Memory B cell (primary cell): ENCODE results near the gene MBLAC1.
"Not testable (repeated sequence)": the region's sequence is repeated elsewhere in the genome, so short reads cannot be mapped to it uniquely, and the experiment has no call there.

ENCODE experiments used
- ATAC-seq: fragments of 150-1000 bp; cut with Tn5 transposase; 2 replicates; pipeline ENCODE4 v1.10.0; 2021; ENCODE audit warnings: low read depth, mild to moderate bottlenecking, moderate library complexity
- DNase-seq, 2 donors: peaks; one replicate each; pipeline ENCODE4 v3.0.0; 2022; ENCODE audit warnings: low spot score in 2 of 2
- H3K27ac Mint-ChIP-seq: one replicate; pipeline ENCODE4 v1.8.0; 2022; ENCODE audit warnings: mild to moderate bottlenecking, moderate library complexity, mixed read lengths
- H3K27me3 Mint-ChIP-seq: one replicate; pipeline ENCODE4 v1.8.0; 2022; ENCODE audit warnings: mixed read lengths
- H3K36me3 Mint-ChIP-seq: one replicate; pipeline ENCODE4 v1.8.0; 2022; ENCODE audit warnings: mild to moderate bottlenecking, mixed read lengths
- H3K4me1 Mint-ChIP-seq: one replicate; pipeline ENCODE4 v1.8.0; 2022; ENCODE audit warnings: mixed read lengths
- H3K4me3 Mint-ChIP-seq: one replicate; pipeline ENCODE4 v1.8.0; 2022; ENCODE audit warnings: mild to moderate bottlenecking, moderate library complexity, mixed read lengths
- H3K9me3 Mint-ChIP-seq: one replicate; pipeline ENCODE4 v1.8.0; 2022; ENCODE audit warnings: mixed read lengths

Gene MBLAC1

GRCh38 chr7:100122568-100122967 is 4.2 kb upstream of the MBLAC1 start:
- Mint-ChIP-seq H3K27ac (no peak overlapping the region), H3K27me3 (no peaks in the 10 kb centered on the region), H3K4me1 (peaks cover 28% of the 10 kb centered on the region), H3K36me3 (peaks cover 3% of the 10 kb centered on the region), H3K9me3 (no peaks in the 10 kb centered on the region), H3K4me3 (no peak overlapping the region)
- no peak for DNase-seq
- no peak for ATAC-seq

- Mint-ChIP-seq H3K27ac (peak overlapping the region; percentile 46), H3K9me3 (no peaks in the 10 kb centered on the region), H3K36me3 (peaks cover 3% of the 10 kb centered on the region), H3K4me3 (peak overlapping the region; percentile 45), H3K27me3 (no peaks in the 10 kb centered on the region), H3K4me1 (peaks cover 26% of the 10 kb centered on the region)
- no peak for DNase-seq
- no peak for ATAC-seq
These were observed 2.2 kb upstream of the MBLAC1 start for GRCh38 chr7:100124301-100125230.

DNA sequence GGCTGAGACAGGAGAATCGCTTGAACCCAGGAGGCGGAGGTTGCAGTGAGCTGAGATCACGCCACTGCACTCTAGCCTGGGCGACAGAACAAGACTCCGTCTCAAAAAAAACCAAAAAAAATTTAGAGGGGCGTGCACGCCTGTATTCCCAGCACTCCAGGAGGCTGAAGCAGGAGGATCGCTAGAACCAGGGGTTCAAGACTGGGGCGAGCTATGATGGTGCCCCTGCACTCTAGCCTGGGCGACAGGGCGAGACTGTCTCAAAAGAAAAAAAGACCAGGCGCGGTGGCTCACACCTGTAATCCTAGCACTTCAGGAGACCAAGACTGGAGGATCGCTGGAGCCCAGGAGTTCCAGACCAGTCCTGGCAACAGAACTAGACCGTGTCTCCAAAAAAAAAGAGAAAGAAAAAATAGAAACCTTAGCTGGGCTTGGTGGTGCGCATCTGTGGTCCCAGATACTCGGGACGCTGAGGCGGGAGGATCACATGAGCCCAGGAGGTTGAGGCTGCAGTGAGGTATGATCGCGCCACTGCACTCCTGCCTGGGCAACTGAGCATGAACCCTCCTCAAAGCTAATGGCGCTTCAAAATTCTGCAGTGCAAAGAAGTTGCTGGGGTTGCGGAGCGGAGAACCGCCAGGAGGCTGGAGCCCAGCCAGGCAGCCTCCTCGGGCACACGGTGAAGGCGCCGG is 382 bp upstream of the MBLAC1 start:
- H3K36me3 Mint-ChIP-seq = peaks cover 3% of the 10 kb centered on the region
- DNase-seq = no peak
- peaks cover 20% of the 10 kb centered on the region for H3K4me1 Mint-ChIP-seq

GRCh38 chr7:100127866-100128636 is 1.3 kb downstream of the MBLAC1 start:
- Mint-ChIP-seq H3K4me3 (peak overlapping the region; percentile 100), H3K36me3 (no peaks in the 10 kb centered on the region), H3K4me1 (peaks cover 21% of the 10 kb centered on the region), H3K27ac (no peak overlapping the region), H3K9me3 (no peaks in the 10 kb centered on the region), H3K27me3 (no peaks in the 10 kb centered on the region)
- no peak for ATAC-seq
- DNase-seq = peak in 1 of 2 donors; percentile 59

More for the DNA sequence above, 382 bp upstream of the MBLAC1 start:
- H3K4me3 Mint-ChIP-seq = peak overlapping the region; percentile 100
- H3K27me3 Mint-ChIP-seq = no peaks in the 10 kb centered on the region
- H3K27ac Mint-ChIP-seq = peak overlapping the region; percentile 99
- ATAC-seq = no peak
- H3K9me3 Mint-ChIP-seq = no peaks in the 10 kb centered on the region

DNA sequence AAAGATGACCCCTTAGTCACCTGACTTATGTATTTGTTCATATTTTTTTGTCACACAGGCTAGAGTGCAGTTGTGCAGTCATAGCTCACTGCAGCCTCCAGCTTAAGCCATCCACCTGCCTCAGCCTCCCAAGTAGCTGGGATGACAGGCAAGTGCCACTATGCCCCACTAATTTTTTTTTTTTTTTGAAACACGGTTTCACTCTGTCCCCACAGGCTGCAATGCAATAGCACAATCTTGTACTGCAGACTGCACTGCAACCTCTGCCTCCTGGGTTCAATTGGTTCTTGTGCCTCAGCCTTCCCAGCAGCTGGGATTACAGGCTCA is 1.8 kb downstream of the MBLAC1 start:
- peak overlapping the region; percentile 27 for H3K4me3 Mint-ChIP-seq
- ATAC-seq (no peak), DNase-seq (no peak)
- no peaks in the 10 kb centered on the region for H3K36me3 Mint-ChIP-seq
- H3K27ac Mint-ChIP-seq = no peak overlapping the region
- peaks cover 21% of the 10 kb centered on the region for H3K4me1 Mint-ChIP-seq
- no peaks in the 10 kb centered on the region for H3K27me3 Mint-ChIP-seq
- no peaks in the 10 kb centered on the region for H3K9me3 Mint-ChIP-seq

DNA sequence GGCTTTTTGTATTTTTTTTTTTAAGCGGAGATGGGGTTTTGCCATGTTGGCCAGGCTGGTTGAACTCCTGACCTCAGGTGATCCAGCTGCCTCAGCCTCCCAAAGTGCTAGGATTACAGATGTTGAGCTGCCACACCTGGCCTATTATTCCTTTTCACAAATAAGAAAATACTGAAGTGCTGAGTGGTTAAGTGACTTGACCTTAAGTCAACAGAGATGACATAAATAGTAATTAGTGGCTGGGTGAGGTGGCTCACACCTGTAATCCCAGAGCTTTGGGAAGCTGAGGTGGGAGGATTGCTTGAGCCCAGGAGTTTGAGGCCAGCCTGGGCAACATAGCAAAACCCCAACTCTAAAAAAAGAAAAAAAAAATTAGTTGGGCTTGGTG is 3.4 kb downstream of the MBLAC1 start:
- H3K4me3 Mint-ChIP-seq = not testable (repeated sequence)

DNA sequence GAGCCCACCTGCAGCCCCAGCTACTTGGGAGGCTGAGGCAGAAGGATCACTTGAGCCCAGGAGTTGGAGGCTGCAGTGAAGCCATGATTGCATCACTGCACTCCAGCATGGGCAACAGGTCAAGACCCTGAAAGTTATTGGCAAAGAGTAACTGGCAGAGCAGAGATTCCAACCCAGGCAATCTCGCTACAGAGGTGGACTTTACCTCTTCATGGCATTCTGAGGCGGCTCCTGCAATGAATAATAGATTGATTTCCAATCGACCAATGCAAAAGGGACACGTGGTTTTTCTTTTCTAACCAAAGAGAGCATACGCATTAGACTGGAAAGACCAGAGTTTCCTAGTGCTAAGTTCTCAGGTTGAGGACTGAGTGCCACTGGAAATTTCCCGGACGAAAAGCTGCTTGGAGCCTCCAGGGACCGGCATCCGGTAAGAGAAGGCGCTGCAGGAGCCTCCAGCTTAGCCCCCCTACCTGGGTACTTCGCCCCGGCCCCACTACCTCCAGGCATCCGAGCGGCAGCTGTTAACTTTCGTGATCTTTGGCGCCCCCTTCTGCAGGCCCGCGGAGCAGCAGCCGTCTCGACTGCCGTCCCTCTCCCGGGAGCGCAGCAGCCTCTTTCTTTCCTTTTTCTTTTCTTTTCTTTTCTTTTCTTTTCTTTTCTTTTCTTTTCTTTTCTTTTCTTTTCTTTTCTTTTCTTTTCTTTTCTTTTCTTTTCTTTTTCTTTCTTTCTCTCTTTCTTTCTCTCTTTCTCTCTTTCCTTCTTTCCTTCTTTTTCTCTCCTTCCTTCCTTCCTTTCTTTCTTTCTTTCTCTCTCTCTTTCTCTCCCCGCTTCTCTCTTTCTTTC is 4.1 kb downstream of the MBLAC1 start:
- H3K27ac Mint-ChIP-seq = no peak overlapping the region
- DNase-seq = peak; percentile 82 to 88
- no peaks in the 10 kb centered on the region for H3K9me3 Mint-ChIP-seq
- H3K36me3 Mint-ChIP-seq = no peaks in the 10 kb centered on the region
- no peaks in the 10 kb centered on the region for H3K27me3 Mint-ChIP-seq
- ATAC-seq = no peak
- H3K4me1 Mint-ChIP-seq = peaks cover 15% of the 10 kb centered on the region
- no peak overlapping the region for H3K4me3 Mint-ChIP-seq

More for the DNA sequence above, 3.4 kb downstream of the MBLAC1 start:
- H3K27me3 Mint-ChIP-seq, H3K9me3 Mint-ChIP-seq, ATAC-seq, DNase-seq, H3K36me3 Mint-ChIP-seq, H3K27ac Mint-ChIP-seq: not testable (repeated sequence)
- H3K4me1 Mint-ChIP-seq = peaks cover 15% of the 10 kb centered on the region

- Mint-ChIP-seq H3K36me3 (no peaks in the 10 kb centered on the region), H3K4me1 (peaks cover 13% of the 10 kb centered on the region), H3K27ac (peak overlapping the region; percentile 19), H3K4me3 (no peak overlapping the region), H3K27me3 (no peaks in the 10 kb centered on the region), H3K9me3 (no peaks in the 10 kb centered on the region)
- ATAC-seq (no peak), DNase-seq (no peak)
These were observed 5.4 kb downstream of the MBLAC1 start for GRCh38 chr7:100132126-100132525.

DNA sequence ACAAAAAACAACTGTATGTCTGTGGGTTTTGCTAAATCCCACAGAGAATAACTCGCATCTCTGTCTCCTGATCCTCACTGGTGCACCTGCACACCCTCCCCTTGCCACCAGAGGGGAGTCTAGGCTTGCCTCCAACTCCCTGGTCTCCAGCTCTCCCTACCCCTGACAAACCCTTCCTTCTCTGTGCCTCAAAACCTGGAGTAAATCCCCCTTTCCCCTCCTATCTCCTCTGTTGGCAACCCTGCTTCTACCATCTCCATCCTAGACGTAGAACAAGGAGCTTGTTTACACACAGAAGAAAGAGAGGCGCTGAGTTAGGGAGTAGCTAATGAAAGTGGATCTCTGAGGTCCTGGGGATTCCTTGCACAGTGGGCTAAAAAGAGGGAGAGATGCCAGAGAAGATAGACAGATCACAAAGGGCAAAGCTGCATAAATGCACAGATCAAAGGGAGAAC is 6.0 kb downstream of the MBLAC1 start:
- ATAC-seq (peak; percentile 85), DNase-seq (peak; percentile 55 to 63)
- peaks cover 15% of the 10 kb centered on the region for H3K4me1 Mint-ChIP-seq
- H3K36me3 Mint-ChIP-seq = no peaks in the 10 kb centered on the region
- H3K27ac Mint-ChIP-seq = no peak overlapping the region
- no peaks in the 10 kb centered on the region for H3K9me3 Mint-ChIP-seq
- no peaks in the 10 kb centered on the region for H3K27me3 Mint-ChIP-seq
- H3K4me3 Mint-ChIP-seq = peak overlapping the region; percentile 30

GRCh38 chr7:100137851-100138760 is 11.3 kb downstream of the MBLAC1 start:
- H3K27ac Mint-ChIP-seq = no peak overlapping the region
- H3K27me3 Mint-ChIP-seq = peaks cover 3% of the 10 kb centered on the region
- H3K4me1 Mint-ChIP-seq = peaks cover 11% of the 10 kb centered on the region
- H3K36me3 Mint-ChIP-seq = no peaks in the 10 kb centered on the region
- H3K4me3 Mint-ChIP-seq = peak overlapping the region; percentile 55
- no peaks in the 10 kb centered on the region for H3K9me3 Mint-ChIP-seq
- ATAC-seq (peak; percentile 91), DNase-seq (no peak)

- H3K9me3 Mint-ChIP-seq = no peaks in the 10 kb centered on the region
- no peak overlapping the region for H3K4me3 Mint-ChIP-seq
- no peak for DNase-seq
- H3K27me3 Mint-ChIP-seq = peaks cover 3% of the 10 kb centered on the region
- no peak for ATAC-seq
- no peaks in the 10 kb centered on the region for H3K36me3 Mint-ChIP-seq
- H3K4me1 Mint-ChIP-seq = peaks cover 11% of the 10 kb centered on the region
- H3K27ac Mint-ChIP-seq = no peak overlapping the region
These were observed 14.8 kb downstream of the MBLAC1 start for GRCh38 chr7:100141555-100141949.

DNA sequence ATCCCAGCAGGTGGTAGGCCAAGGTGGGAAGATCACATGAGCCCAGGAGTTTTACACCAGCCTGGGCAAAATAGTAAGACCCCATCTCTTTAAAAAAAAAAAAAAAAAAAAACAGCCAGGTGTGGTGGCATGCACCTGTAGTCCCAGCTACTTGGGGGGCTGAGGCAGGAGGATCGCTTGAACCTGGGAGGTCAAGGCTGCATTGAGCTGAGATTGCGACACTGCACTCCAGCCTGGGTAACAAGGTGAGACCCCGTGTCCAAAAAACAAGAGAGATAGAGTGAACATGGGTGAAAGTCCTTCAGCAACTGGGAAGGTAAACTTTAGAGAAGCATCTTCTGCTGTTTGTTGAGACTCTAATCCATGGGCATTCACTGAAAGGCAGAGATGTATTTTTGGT is 15.7 kb downstream of the MBLAC1 start:
- Mint-ChIP-seq H3K4me1 (peaks cover 11% of the 10 kb centered on the region), H3K4me3 (no peak overlapping the region), H3K9me3 (no peaks in the 10 kb centered on the region), H3K27me3 (peaks cover 3% of the 10 kb centered on the region), H3K27ac (no peak overlapping the region), H3K36me3 (no peaks in the 10 kb centered on the region)
- no peak for ATAC-seq
- no peak for DNase-seq
